Thyroid gland (tissue), 4 donors: ENCODE results near the gene ZCCHC24.
"Not testable (repeated sequence)": the region's sequence is repeated elsewhere in the genome, so short reads cannot be mapped to it uniquely, and the experiment has no call there.

Experiments used
- POLR2A ChIP-seq, 2 donors: fragments of 450-650 bp; IDR thresholded peaks; one replicate each; pipeline ENCODE4 v1.6.1; 2017; ENCODE audit warnings: antibody characterized with exemption in 2 of 2, mild to moderate bottlenecking in 2 of 2, moderate library complexity in 1 of 2
- TF ChIP-seq, protein P1 (sequence below), 6 experiments: fragments of 200-600 bp in 3 of 6; fragments of 450-650 bp in 3 of 6; sonication (generic) in 3 of 6; IDR thresholded peaks; one replicate each; pipeline ENCODE4 v1.5.1; 2016 to 2019; ENCODE audit warnings: antibody characterized with exemption in 6 of 6, mild to moderate bottlenecking in 2 of 6, inconsistent platforms in 1 of 6, moderate library complexity in 1 of 6

DNA sequence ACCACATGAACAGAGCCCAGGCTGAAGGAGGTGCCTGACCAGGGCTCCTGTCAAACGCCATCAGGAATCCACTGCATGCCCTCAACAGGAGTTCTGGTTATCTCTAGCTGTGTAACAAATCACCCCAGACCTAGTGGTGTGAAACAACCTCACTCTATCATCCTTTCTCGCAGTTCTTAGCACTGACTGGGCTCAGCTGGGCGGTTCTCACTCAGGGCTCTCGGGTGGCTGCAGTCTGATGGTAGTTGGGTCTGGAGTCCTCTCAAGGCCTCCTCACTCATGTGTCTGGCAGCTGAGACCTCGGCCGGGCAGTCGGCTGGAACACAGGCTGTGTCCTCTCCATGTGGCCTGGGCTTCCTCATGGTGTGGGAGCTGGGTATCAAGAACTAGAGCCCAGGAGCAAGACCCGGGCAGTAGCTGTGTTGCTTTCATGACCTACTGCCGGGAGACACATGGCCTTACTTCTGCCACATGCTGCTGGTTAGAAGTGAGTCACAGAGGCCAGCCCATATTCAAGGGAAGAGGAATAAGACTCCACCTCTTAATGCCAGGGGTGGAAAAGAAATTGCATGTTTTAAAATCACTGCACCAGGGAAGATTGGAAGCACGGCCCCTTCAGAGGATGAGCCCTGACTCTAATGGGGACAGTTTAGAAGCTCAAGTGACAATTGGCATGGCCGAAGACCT is 107.5 kb downstream of the ZCCHC24 start:
- TF ChIP-seq POLR2A (IDR thresholded peaks at IDR 0.05), result not testable (repeated sequence)
- TF ChIP-seq, protein P1, sequence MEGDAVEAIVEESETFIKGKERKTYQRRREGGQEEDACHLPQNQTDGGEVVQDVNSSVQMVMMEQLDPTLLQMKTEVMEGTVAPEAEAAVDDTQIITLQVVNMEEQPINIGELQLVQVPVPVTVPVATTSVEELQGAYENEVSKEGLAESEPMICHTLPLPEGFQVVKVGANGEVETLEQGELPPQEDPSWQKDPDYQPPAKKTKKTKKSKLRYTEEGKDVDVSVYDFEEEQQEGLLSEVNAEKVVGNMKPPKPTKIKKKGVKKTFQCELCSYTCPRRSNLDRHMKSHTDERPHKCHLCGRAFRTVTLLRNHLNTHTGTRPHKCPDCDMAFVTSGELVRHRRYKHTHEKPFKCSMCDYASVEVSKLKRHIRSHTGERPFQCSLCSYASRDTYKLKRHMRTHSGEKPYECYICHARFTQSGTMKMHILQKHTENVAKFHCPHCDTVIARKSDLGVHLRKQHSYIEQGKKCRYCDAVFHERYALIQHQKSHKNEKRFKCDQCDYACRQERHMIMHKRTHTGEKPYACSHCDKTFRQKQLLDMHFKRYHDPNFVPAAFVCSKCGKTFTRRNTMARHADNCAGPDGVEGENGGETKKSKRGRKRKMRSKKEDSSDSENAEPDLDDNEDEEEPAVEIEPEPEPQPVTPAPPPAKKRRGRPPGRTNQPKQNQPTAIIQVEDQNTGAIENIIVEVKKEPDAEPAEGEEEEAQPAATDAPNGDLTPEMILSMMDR (IDR thresholded peaks at IDR 0.05), result not testable (repeated sequence)
